ENCODE measurements around the gene TFDP3.

TFDP3 gene

DNA sequence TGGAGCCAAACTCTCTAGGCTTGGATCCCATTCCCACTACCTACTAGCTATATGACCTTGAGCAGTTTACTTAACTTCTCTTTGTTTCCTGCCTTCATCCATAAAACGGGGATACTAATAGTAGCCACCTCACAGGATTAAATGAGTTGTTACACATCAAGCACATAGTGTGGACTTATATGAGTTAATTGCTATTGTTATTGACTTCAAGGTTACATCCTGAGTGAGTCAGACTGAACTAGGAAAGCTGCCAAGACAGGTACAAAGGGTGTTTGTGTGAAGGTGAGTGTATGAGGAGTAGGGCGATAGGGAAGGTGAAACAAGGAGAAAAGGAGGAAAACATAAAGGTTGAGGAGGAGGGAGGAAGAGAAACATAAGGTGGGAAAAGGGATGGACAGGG lies 32.2 kb downstream of the TFDP3 start:
- no peak for DNase-seq (ENCODE audit: low spot score)

DNA sequence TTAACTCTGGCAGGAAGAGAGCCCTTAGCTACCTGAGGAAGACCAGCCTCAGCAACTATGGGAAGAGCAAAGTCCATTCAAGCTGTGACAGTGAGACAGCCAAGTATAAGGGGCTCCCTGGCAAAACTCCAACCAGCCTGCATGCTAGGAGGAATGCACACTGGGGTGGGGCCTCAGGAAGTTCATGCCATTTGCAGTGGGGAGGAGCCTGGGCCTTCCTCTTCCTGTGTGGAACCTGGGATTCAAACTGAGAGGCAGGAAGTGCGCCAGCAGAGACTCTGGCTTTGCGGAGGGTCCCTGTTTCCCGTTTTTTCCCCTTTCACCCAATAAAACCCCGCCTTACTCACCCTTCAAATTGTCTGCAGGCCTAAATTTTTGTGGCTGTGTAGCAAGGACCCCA lies 33.0 kb downstream of the TFDP3 start:
- no peak for DNase-seq (ENCODE audit: low spot score)

DNA sequence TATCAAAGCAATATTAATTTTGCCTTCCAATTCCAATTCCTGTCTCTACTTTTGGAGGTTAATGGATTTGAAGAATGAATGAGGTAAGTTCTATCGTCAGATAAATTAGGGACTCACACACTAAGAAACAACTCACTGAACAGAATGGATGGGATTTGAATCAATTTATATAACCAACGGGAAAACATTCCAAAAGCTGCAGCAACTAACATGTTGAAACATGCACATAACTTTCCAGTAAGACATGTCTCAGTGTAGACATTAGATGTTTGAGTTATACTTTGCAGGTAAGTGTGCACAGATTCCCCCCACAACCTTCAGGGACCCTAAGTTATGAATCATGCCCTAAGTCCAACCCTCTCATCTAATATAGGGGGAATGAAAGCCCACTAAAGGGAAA lies 34.3 kb downstream of the TFDP3 start:
- DNase-seq (ENCODE audit: low spot score), result no peak

DNA sequence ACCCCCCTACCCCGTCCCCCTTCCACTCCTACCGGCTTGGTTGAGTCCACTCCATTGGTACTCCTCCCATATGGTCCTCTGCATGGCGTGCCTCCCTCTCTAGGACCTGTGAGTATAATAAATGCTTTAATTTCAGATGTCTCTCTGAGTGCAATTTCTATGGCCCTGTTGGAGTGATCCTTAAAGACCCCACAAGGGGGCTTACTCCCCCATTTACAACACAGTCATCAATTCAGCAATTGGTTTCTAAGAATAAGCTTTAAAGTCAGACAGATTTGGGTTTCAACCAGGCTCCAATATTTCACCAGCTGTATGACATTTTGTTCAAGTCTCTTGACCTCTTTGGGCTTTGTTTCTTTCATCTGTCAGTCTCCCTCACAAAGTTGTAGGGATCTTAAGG lies 38.7 kb downstream of the TFDP3 start:
- DNase-seq (ENCODE audit: low spot score), result no peak

DNA sequence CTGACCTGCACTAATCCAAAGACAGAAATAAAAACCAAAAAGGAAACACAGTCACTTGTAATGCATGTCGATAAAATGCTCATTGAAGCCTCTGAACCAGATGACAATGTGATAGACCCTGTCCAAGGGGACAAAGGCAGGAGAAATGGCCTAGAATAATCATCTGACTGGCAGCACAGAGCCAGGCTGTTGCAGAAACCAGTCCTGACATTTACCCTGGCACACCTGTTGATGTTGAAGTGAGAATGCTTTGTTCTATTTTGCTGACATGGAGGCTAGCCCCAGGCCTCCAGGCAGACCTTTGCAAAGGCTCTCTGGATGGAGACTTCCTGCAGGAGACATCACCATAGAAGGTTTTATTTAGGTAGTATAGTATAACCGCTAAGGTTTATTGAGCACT lies 41.0 kb downstream of the TFDP3 start:
- no peak for DNase-seq (ENCODE audit: low spot score)

DNA sequence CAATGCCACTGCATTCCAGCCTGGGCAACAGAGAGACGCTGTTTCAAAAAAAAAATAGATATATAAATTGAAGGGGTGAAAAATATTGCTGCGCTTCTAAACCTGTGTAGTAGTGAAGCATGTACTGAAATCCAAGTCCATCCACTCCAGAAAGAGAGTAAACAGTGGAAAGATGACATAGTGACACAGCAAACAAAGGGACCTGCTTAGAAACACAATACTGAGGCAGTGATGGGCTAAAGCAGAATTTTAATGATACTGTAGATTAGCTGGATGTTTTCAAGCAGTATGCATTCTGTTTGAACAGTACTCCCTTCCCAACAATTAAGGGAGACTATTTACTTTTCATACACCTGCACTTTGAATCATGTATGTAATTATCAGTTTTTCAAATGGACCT lies 42.5 kb downstream of the TFDP3 start:
- DNase-seq (ENCODE audit: low spot score), result no peak

DNA sequence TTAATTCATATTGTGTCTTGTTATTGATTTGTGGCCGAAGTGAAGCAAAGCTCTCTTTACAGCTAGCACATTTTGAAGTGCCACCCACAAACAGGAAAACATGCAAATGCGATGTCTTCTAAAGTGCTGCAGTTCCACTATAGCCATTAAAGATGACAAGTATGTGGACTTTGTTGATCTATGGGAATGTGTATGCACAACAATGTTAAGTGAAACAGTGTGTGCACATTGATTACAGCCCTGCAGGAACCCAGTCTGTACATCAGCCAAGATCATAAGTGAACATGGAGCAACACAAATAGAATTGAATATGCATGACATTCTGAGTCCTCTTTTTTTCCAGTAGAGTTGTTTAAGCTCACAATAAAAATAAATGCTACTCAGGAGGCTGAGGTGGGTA lies 43.0 kb downstream of the TFDP3 start:
- no peak for DNase-seq (ENCODE audit: low spot score)

DNA sequence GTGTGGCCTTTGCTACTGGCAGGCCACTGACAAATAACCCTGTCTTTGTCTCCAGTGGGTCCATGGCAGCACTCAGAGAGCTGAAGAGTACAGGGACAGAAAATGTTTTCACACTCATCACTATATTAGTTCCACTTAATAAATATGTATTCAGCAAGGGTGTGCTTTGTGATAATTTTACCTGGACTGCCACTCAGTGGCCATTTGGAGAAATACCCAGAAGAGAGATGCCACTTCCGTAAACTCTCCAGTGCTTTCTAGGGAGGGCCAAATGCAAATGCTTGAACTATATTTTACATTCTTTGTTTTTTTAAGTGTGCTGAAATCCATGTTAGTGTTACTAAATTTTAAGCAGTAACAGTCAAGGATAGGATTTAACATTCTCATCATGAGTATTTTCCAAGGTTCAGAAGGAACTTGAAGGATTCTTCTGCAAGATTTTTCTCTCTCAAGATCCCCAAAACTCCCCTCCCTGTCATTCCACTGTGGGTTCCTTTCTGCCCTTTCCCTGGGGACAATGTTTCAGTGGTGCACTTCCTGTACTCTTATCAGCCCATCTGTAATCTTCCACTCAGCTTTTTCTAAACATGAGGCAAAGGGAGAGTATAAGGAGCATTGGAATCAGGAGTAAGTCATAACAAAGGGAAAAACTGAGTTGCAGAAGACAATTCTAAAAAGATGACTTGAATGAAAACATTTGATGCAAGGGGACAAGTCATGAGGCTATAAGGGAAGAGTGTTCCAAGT lies 46.0 kb downstream of the TFDP3 start:
- DNase-seq (ENCODE audit: low spot score), result no peak
